G401.6 (cell line): ENCODE measurements around the gene PDE3B.
A peak's percentile ranks its signal among the peaks of the same experiment; 100 is the strongest.
"Not testable (repeated sequence)": the region's sequence is repeated elsewhere in the genome, so short reads cannot be mapped to it uniquely, and the experiment has no call there.

ENCODE experiments used
- FAIRE-seq: peaks from 2 replicates; lab custom pipeline; 2012; peaks lifted over from hg19 to GRCh38; lab: Jason Lieb, UNC

Gene PDE3B

GRCh38 chr11:14818779-14819178 is 175.2 kb downstream of the PDE3B start:
- no peak for FAIRE-seq

- FAIRE-seq = no peak
Observed at GRCh38 chr11:14819596-14819995, 176.0 kb downstream of the PDE3B start.

- no peak for FAIRE-seq
Observed at GRCh38 chr11:14821031-14821430, 177.4 kb downstream of the PDE3B start.

GRCh38 chr11:14826600-14826999 is 183.0 kb downstream of the PDE3B start:
- FAIRE-seq = no peak

- FAIRE-seq = no peak
Observed at GRCh38 chr11:14835496-14836492, 192.2 kb downstream of the PDE3B start.

- FAIRE-seq = peak; percentile 17
Observed at GRCh38 chr11:14842002-14842401, 198.4 kb downstream of the PDE3B start.

GRCh38 chr11:14852571-14853177 is 209.1 kb downstream of the PDE3B start:
- FAIRE-seq = no peak

GRCh38 chr11:14854057-14854456 is 210.5 kb downstream of the PDE3B start:
- no peak for FAIRE-seq

- no peak for FAIRE-seq
Observed at GRCh38 chr11:14855890-14856289, 212.3 kb downstream of the PDE3B start.

- no peak for FAIRE-seq
Observed at GRCh38 chr11:14857621-14858020, 214.0 kb downstream of the PDE3B start.

- no peak for FAIRE-seq
Observed at GRCh38 chr11:14858404-14858803, 214.8 kb downstream of the PDE3B start.

- no peak for FAIRE-seq
Observed at GRCh38 chr11:14860511-14860910, 216.9 kb downstream of the PDE3B start.

- FAIRE-seq = no peak
Observed at GRCh38 chr11:14861680-14862079, 218.1 kb downstream of the PDE3B start.

- not testable (repeated sequence) for FAIRE-seq
Observed at GRCh38 chr11:14863775-14864174, 220.2 kb downstream of the PDE3B start.

- no peak for FAIRE-seq
Observed at GRCh38 chr11:14872032-14872431, 228.4 kb downstream of the PDE3B start.

GRCh38 chr11:14873632-14874031 is 230.0 kb downstream of the PDE3B start:
- FAIRE-seq = no peak

GRCh38 chr11:14875163-14875562 is 231.6 kb downstream of the PDE3B start:
- no peak for FAIRE-seq

- FAIRE-seq = no peak
Observed at GRCh38 chr11:14881576-14882193, 238.1 kb downstream of the PDE3B start.

GRCh38 chr11:14882196-14882595 is 238.6 kb downstream of the PDE3B start:
- no peak for FAIRE-seq

- not testable (repeated sequence) for FAIRE-seq
Observed at GRCh38 chr11:14883683-14884082, 240.1 kb downstream of the PDE3B start.

GRCh38 chr11:14884667-14885273 is 241.2 kb downstream of the PDE3B start:
- no peak for FAIRE-seq

- no peak for FAIRE-seq
Observed at GRCh38 chr11:14886513-14886912, 242.9 kb downstream of the PDE3B start.
